ENCODE measurements around the gene CHRD.

Gene CHRD

GRCh38 chr3:184384342-184384741 is 4.5 kb downstream of the CHRD start:
- DNase-seq: no peak

- no peak for DNase-seq
Measured at GRCh38 chr3:184384856-184385422, 5.1 kb downstream of the CHRD start.

- no peak for DNase-seq
Measured at GRCh38 chr3:184386047-184386806, 6.4 kb downstream of the CHRD start.

DNA sequence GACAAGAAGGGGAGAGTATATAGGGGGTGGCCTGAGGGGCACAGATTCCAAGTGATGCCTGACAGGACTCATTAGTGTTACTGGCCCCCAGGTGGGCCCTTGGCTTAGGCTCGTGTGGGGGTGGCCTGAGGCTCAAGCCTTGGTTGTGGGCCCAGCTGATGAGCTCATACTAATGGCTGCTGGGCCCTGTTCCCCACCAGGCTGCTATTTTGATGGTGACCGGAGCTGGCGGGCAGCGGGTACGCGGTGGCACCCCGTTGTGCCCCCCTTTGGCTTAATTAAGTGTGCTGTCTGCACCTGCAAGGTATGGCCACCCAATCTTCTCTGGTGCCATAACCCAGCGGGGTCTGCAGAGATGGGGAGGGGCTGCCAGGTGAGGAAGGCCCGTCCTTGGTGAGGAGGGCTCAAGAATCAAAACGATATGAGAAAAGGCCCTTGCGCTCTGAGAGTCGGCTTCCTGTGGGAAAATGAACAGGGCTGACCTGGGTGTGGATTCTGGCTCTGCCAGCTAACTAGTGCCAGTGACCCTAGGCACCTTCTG is 7.4 kb downstream of the CHRD start:
- no peak for DNase-seq

- DNase-seq: no peak
Measured at GRCh38 chr3:184388164-184388935, 8.5 kb downstream of the CHRD start.

DNA sequence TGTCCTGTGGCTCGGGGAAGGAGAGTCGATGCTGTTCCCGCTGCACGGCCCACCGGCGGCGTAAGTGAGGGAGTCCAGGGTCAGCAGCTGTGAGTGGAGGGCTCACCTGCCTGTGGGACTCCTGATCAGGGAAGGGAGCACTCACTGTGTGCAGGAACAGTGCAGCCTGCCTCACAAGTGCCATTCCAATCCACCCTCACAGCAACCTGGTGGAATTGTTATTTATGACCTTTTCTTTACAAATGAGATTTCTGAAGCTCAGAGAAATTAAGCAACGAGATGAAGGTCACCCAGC is 9.0 kb downstream of the CHRD start:
- no peak for DNase-seq

- DNase-seq: no peak
Measured at GRCh38 chr3:184389384-184389783, 9.5 kb downstream of the CHRD start.

DNA sequence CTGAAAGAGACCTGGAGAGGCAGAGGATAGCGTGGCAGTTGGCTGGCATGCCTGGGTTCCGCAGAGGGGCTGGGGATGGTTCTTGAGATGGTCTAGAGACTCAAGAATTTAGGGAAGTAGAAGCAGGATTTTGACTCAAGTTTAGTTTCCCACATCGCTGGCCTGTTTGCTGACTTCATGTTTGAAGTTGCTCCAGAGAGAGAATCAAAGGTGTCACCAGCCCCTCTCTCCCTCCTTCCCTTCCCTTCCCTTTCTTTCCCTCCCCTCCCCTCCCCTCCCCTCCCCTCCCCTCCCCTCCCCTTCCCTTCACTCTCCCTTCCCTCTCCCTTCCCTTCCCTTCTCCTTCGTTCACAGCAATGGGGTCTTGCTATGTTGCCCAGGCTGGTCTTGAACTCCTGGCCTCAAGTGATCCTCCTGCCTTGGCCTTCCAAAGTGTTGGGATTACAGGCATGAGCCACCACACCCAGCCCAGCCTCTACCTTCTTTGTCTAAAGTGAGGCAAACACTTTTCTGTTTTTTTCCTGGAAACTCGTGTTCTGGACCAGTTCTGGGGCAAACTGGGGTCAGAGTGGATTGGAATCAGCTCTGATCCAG is 10.2 kb downstream of the CHRD start:
- no peak for DNase-seq

DNA sequence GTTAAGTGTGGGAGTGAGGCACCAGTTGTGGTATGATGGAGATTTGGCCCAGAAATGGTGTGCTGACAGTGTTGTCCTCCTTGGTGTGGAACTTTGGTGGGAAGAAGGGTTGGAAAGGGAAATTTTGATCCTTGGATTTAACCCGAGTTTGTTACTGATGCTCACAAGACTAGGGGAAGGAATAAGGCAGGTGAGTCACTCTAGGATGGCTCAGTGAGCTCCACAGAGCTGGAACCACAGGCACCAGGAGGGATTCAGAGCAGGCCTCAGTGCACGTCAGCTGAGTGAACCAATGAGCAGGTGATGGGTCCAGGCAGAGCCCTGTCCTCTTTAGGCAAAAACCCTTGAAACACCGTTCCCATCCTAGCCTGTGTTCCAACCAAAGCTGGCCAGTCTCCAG is 11.4 kb downstream of the CHRD start:
- DNase-seq: no peak

DNA sequence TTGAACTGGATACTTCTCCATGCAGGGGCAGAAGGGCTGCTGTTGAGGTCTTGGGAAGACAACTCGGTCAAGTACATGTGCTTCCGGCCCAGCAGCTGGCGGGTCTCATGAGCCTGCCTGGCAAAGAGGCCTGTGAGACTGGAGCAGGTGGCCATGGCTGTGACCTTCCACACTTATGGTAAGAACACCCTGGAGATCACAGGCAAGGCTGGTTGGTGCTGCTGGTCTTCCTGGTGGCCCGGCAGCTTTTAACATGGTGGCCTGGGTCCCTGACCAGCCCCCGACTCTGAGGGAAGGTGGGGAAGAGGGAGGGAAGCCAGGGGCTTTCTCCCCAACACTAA is 15.4 kb downstream of the CHRD start:
- no peak for DNase-seq

GRCh38 chr3:184399410-184399809 is 19.6 kb downstream of the CHRD start:
- DNase-seq: no peak

DNA sequence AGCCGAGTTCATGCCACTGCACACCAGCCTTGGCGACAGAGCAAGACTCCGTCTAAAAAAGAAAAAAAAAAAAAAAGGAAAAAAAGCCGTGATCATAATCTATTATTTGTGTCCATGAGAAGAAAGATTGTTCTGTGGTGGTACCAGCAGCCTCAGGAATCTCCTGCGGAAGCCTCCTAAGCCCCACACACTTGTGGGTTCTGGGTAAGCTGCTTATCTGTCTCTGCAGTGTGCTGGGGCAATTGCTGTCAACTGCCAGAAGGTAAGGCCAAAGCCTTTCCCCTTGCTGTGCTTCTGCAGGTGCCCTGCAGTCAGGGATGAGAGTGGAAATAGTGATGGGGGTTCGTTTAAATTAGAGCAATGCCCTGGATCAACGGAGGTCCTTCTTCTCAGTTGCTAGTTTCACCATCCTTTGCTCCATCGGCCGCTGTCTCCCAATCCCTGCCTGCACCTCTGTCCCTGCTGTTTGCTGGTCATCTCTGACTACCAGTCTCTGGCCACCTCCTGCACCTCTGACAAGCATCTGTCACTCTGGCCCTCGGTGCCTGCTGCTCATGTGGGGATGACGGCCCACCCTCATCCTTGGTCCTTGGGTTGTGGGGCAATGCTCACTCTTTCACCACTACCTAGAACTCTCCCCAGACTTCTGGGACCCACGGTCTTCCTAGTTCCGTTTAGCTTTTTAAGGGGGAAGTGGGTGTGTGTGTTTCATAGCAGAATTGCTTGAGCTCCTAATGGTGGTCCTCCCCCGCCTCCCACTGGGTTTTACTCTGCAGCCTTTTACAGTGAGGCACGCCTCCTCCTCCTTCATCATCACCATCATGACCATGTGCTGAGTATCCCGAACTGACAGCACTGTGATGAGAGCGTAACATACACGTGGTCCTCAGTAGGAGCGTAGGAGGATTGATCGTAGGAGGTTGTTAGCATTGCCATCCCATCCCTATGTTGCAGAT is 25.5 kb downstream of the CHRD start:
- DNase-seq: no peak

GRCh38 chr3:184409331-184409926 is 29.6 kb downstream of the CHRD start:
- no peak for DNase-seq

GRCh38 chr3:184409946-184410500 is 30.2 kb downstream of the CHRD start:
- no peak for DNase-seq

DNA sequence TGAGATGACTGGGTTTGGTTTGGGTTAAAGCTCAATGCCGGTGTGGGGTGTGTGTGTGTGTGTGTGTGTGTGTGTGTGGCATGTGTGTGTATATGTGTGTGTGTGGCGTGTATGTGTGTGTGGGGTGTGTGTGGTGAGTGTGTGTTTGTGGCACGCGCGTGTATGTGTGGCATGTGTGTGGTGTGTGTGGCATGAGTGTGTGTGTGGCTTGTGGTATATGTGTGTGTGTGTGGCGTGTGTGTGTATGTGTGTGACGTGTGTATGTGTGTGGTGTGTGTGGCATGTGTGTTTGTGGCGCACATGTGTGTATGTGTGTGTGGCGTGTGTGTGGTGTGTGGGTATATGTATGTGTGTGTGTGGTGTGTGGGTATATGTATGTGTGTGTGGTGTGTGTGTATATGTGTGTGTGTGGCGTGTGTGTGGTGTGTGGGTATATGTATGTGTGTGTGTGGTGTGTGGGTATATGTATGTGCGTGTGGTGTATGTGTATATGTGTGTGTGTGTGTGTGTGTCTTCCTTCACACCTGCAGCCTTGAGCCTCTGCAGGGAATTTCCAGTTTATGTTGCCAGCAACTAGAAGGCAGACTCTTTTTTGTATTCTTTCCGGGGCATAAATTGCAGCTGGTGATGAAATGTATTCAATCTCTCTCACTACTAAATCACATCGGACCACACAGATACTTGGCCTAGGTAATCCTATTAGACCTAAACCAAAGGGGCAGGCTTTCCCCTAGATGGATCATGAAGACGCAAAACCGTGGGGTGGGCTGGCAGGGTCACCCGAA is 34.8 kb downstream of the CHRD start:
- DNase-seq: no peak

DNA sequence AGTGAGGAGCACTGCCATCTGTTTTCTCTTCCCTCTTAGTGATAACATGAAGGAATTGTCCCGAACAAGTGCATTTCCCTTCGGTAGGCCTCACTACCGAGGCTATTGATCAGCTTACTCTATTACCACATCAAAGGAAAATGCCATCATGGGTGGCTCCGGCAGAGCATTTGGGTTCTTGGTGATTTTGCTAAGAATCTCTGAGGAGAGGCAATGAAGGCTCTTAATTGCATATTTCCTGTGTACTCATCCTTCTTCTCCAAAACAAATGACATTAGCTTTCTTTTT is 35.3 kb downstream of the CHRD start:
- no peak for DNase-seq

DNA sequence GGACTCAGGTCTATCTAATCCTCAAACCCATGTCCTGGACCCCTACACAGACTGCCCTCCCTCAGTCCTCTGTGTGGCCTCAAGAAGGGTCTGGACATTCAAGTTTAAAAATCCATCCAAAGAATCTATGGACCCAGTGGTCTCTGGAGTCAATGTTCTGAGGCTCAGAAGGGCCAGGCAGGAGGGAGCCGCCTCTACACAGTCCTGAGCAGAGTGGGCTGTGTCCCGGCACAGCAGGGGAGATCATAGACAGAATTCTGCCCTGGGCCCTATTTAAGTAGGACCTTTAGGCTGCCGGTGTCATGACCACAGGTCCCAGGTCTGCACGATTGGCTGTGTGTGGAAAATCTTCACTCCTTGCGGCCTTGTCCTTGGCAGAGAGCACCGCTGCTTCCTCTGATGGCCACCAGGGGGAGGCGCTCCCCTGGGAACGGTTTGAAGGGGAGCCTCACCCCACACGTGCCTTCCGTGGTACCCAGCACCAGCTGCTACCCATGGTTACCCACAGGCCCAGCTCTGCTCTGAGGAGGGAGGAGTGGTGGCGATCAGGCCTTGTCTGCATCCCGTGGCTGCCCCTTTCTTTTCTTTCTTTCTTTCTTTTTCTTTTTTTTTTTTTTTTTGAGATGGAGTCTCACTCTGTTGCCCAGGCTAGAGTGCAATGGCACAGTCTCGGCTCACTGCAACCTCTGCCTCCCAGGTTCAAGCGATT is 37.9 kb downstream of the CHRD start:
- DNase-seq: peak; percentile 16 to 55

GRCh38 chr3:184419171-184419570 is 39.3 kb downstream of the CHRD start:
- DNase-seq: no peak

DNA sequence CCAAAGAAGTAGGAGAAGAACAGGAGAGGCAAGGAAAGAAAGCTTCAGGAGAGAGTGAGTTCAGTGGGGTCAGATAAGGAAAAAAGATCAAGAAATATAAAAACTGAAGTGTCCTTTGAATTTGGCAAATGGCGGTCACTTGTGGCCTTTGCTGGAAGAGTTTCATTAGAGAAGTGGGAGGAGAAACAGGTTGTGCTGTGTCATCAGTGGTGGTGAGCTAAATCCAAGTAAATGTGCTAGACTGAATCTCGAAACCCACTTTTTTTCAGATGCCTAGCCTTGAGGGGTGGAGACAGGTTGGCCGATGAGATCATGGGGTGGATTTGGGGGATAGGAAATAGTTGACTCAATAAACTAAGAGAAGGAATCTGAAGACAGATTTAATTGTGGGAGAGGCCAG is 43.7 kb downstream of the CHRD start:
- DNase-seq: no peak

- no peak for DNase-seq
Measured at GRCh38 chr3:184426691-184427141, 46.9 kb downstream of the CHRD start.
